DND-41 (cell line): ENCODE results near the gene CCDC148.

ENCODE experiments used
- ATAC-seq: fragments of 200-7000 bp; cut with Tn5 transposase; 3 replicates; pipeline ENCODE4 v1.9.1; 2021; ENCODE audit warnings: low read depth; ENCODE audit not compliant: insufficient read depth
- DNase-seq: peaks from one replicate; pipeline ENCODE4 v3.0.0-alpha.2; 2020
- H2AFZ ChIP-seq: 2 replicates; pipeline ENCODE4 v1.6.0; 2012; ENCODE audit warnings: low read depth, low read length
- H3K27ac ChIP-seq: 2 replicates; pipeline ENCODE4 v1.5.1; 2012; ENCODE audit warnings: low read length, inconsistent platforms
- H3K27me3 ChIP-seq: fragments of 200-600 bp; sonication (generic); 2 replicates; pipeline ENCODE4 v1.6.0; 2012; ENCODE audit warnings: low read length, mild to moderate bottlenecking, inconsistent platforms; ENCODE audit not compliant: insufficient read depth, poor library complexity
- H3K36me3 ChIP-seq: 2 replicates; pipeline ENCODE4 v1.5.1; 2012; ENCODE audit warnings: low read length, inconsistent platforms; ENCODE audit not compliant: insufficient read depth
- H3K4me1 ChIP-seq: 2 replicates; pipeline ENCODE4 v1.5.1; 2012; ENCODE audit warnings: mild to moderate bottlenecking, low read length; ENCODE audit not compliant: insufficient read depth
- H3K4me2 ChIP-seq: 2 replicates; pipeline ENCODE4 v1.6.0; 2012; ENCODE audit warnings: mild to moderate bottlenecking, moderate library complexity, low read length, inconsistent platforms; ENCODE audit not compliant: insufficient read depth
- H3K4me3 ChIP-seq, 2 experiments: fragments of 200-600 bp in 1 of 2; shearing (Covaris generic) in 1 of 2; 2 replicates each; pipeline ENCODE4 v1.5.1; 2012 to 2016; ENCODE audit warnings: inconsistent platforms in 2 of 2, low read length in 2 of 2, mild to moderate bottlenecking in 2 of 2, low read depth in 1 of 2, moderate library complexity in 1 of 2
- H3K79me2 ChIP-seq: 2 replicates; pipeline ENCODE4 v1.6.0; 2012; ENCODE audit warnings: low read length, inconsistent platforms; ENCODE audit not compliant: insufficient read depth
- H3K9ac ChIP-seq: 2 replicates; pipeline ENCODE4 v1.6.0; 2012; ENCODE audit warnings: low read depth, mild to moderate bottlenecking, inconsistent platforms, low read length, moderate library complexity
- H3K9me3 ChIP-seq: 2 replicates; pipeline ENCODE4 v1.5.1; 2012; ENCODE audit warnings: low read length, moderate library complexity, mild to moderate bottlenecking, inconsistent platforms; ENCODE audit not compliant: insufficient read depth, severe bottlenecking
- H4K20me1 ChIP-seq: 2 replicates; pipeline ENCODE4 v1.6.0; 2012; ENCODE audit warnings: low read length; ENCODE audit not compliant: insufficient read depth
- EZH2 ChIP-seq: IDR thresholded peaks from 3 replicates; pipeline ENCODE4 v1.6.1; 2012; ENCODE audit warnings: borderline replicate concordance, low read depth, mild to moderate bottlenecking, moderate library complexity, low read length, inconsistent platforms; ENCODE audit not compliant: severe bottlenecking
- TF ChIP-seq, protein P1 (sequence below): IDR thresholded peaks from 2 replicates; pipeline ENCODE4 v1.5.1; 2012; ENCODE audit warnings: borderline replicate concordance, low read length, moderate library complexity, mild to moderate bottlenecking; ENCODE audit not compliant: poor library complexity, severe bottlenecking; ENCODE audit errors: extremely low read depth

The CCDC148 gene

GRCh38 chr2:158140201-158140600, 316.4 kb downstream of the CCDC148 start:
- Histone ChIP-seq H3K4me1 (no peaks in the 10 kb centered on the region), H3K4me2 (no peak overlapping the region), H3K4me3 (no peak overlapping the region), H3K27ac (no peak overlapping the region), H2AFZ (no peak overlapping the region), H3K79me2 (no peaks in the 10 kb centered on the region), H4K20me1 (no peaks in the 10 kb centered on the region), H3K27me3 (no peaks in the 10 kb centered on the region), H3K36me3 (no peaks in the 10 kb centered on the region), H3K9me3 (no peaks in the 10 kb centered on the region), H3K9ac (no peak overlapping the region)
- TF ChIP-seq, protein P1, sequence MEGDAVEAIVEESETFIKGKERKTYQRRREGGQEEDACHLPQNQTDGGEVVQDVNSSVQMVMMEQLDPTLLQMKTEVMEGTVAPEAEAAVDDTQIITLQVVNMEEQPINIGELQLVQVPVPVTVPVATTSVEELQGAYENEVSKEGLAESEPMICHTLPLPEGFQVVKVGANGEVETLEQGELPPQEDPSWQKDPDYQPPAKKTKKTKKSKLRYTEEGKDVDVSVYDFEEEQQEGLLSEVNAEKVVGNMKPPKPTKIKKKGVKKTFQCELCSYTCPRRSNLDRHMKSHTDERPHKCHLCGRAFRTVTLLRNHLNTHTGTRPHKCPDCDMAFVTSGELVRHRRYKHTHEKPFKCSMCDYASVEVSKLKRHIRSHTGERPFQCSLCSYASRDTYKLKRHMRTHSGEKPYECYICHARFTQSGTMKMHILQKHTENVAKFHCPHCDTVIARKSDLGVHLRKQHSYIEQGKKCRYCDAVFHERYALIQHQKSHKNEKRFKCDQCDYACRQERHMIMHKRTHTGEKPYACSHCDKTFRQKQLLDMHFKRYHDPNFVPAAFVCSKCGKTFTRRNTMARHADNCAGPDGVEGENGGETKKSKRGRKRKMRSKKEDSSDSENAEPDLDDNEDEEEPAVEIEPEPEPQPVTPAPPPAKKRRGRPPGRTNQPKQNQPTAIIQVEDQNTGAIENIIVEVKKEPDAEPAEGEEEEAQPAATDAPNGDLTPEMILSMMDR = no peak
- no peak for TF ChIP-seq EZH2
- ATAC-seq = no peak
- no peak for DNase-seq

GRCh38 chr2:158138255-158138654, 318.3 kb downstream of the CCDC148 start:
- Histone ChIP-seq H3K9ac (no peak overlapping the region), H4K20me1 (no peaks in the 10 kb centered on the region), H3K79me2 (no peaks in the 10 kb centered on the region), H3K4me2 (no peak overlapping the region), H3K4me1 (no peaks in the 10 kb centered on the region), H2AFZ (no peak overlapping the region), H3K4me3 (no peak overlapping the region), H3K9me3 (no peaks in the 10 kb centered on the region), H3K36me3 (no peaks in the 10 kb centered on the region), H3K27ac (no peak overlapping the region), H3K27me3 (no peaks in the 10 kb centered on the region)
- TF ChIP-seq, protein P1 = no peak
- TF ChIP-seq EZH2 = no peak
- ATAC-seq (no peak), DNase-seq (no peak)

GRCh38 chr2:158135096-158135495, 321.5 kb downstream of the CCDC148 start:
- DNase-seq = no peak
- no peaks in the 10 kb centered on the region for H3K27me3 ChIP-seq
- no peak overlapping the region for H3K27ac ChIP-seq
- H3K79me2 ChIP-seq = no peaks in the 10 kb centered on the region
- H3K4me3 ChIP-seq = no peak overlapping the region
- TF ChIP-seq, protein P1 = no peak
- no peak for TF ChIP-seq EZH2
- H3K9me3 ChIP-seq = no peaks in the 10 kb centered on the region
- no peak overlapping the region for H2AFZ ChIP-seq
- no peak overlapping the region for H3K4me2 ChIP-seq
- no peak for ATAC-seq
- no peaks in the 10 kb centered on the region for H3K36me3 ChIP-seq
- H3K4me1 ChIP-seq = no peaks in the 10 kb centered on the region
- no peaks in the 10 kb centered on the region for H4K20me1 ChIP-seq
- H3K9ac ChIP-seq = no peak overlapping the region

DNA sequence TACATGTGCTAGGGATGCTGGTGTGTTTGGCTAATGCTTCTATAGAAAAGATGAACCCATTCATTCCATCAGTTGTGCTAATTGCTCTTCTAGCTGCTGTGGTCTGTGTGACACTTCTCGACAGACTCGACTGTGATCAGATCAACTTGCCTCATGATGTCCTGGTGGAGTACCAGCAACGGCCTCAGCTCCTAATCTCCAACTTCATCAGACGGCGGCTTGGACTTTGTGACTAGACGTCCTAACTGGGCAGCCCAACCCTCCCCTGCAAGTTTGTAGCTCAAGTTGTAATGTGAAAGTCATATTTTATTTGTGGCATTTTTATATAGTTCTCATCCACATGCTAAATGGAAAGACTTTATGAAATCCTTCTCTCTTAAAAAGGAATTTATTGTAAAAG, 321.9 kb downstream of the CCDC148 start:
- no peak overlapping the region for H3K4me3 ChIP-seq
- ATAC-seq (no peak), DNase-seq (no peak)
- H3K4me2 ChIP-seq = no peak overlapping the region
- H3K36me3 ChIP-seq = no peaks in the 10 kb centered on the region
- no peaks in the 10 kb centered on the region for H3K9me3 ChIP-seq
- no peak for TF ChIP-seq EZH2
- TF ChIP-seq, protein P1 = no peak
- no peaks in the 10 kb centered on the region for H3K4me1 ChIP-seq
- H3K27ac ChIP-seq = no peak overlapping the region
- no peak overlapping the region for H2AFZ ChIP-seq
- H3K27me3 ChIP-seq = no peaks in the 10 kb centered on the region
- H3K9ac ChIP-seq = no peak overlapping the region
- H3K79me2 ChIP-seq = no peaks in the 10 kb centered on the region
- H4K20me1 ChIP-seq = no peaks in the 10 kb centered on the region
